Measurements from ENCODE around the gene AKT2.

GRCh38 chr19:40282920-40283319 is 2.2 kb downstream of the AKT2 start:
- TF ChIP-seq POLR2A (IDR thresholded peaks at IDR 0.05; ENCODE audit: extremely low read depth, insufficient read length) (no peak), MYC (IDR thresholded peaks at IDR 0.05; ENCODE audit: low read depth, low read length) (no peak)
- TF ChIP-seq, protein P1, sequence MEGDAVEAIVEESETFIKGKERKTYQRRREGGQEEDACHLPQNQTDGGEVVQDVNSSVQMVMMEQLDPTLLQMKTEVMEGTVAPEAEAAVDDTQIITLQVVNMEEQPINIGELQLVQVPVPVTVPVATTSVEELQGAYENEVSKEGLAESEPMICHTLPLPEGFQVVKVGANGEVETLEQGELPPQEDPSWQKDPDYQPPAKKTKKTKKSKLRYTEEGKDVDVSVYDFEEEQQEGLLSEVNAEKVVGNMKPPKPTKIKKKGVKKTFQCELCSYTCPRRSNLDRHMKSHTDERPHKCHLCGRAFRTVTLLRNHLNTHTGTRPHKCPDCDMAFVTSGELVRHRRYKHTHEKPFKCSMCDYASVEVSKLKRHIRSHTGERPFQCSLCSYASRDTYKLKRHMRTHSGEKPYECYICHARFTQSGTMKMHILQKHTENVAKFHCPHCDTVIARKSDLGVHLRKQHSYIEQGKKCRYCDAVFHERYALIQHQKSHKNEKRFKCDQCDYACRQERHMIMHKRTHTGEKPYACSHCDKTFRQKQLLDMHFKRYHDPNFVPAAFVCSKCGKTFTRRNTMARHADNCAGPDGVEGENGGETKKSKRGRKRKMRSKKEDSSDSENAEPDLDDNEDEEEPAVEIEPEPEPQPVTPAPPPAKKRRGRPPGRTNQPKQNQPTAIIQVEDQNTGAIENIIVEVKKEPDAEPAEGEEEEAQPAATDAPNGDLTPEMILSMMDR (IDR thresholded peaks at IDR 0.05; ENCODE audit: low read depth, low read length): no peak
- TF ChIP-seq, protein P2, sequence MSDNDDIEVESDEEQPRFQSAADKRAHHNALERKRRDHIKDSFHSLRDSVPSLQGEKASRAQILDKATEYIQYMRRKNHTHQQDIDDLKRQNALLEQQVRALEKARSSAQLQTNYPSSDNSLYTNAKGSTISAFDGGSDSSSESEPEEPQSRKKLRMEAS (IDR thresholded peaks at IDR 0.05; ENCODE audit: low read depth, low read length): no peak

Measured in NB4 (cell line).